ENCODE results near the gene DLL4.

DNA sequence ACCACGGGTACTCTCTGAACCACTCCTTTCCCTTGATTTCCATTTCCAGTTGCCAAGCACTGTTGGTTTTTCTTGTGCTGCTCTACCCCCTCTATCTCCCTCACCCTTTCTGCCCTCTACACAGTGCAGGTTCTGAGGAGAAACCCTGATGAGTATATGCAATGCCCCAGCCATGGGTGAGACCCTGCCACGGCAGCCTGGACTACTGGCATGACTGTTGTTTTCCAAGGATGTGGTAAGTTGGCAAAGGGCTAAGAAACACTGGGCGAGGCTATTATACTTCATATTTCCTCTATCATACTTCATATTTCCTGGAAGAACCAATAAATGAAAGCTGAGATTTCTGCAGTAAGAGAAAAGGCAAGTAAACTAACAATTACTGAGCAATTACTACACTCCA lies 52.0 kb downstream of the DLL4 start:
- TF ChIP-seq, protein P1, sequence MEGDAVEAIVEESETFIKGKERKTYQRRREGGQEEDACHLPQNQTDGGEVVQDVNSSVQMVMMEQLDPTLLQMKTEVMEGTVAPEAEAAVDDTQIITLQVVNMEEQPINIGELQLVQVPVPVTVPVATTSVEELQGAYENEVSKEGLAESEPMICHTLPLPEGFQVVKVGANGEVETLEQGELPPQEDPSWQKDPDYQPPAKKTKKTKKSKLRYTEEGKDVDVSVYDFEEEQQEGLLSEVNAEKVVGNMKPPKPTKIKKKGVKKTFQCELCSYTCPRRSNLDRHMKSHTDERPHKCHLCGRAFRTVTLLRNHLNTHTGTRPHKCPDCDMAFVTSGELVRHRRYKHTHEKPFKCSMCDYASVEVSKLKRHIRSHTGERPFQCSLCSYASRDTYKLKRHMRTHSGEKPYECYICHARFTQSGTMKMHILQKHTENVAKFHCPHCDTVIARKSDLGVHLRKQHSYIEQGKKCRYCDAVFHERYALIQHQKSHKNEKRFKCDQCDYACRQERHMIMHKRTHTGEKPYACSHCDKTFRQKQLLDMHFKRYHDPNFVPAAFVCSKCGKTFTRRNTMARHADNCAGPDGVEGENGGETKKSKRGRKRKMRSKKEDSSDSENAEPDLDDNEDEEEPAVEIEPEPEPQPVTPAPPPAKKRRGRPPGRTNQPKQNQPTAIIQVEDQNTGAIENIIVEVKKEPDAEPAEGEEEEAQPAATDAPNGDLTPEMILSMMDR (IDR thresholded peaks at IDR 0.05), result no peak
- TF ChIP-seq POLR2A (IDR thresholded peaks at IDR 0.05), result no peak
